WTC11 (cell line): ENCODE measurements around the gene CELF2.

Source experiments
- CREM ChIP-seq: sonication (generic); formaldehyde crosslinking; IDR thresholded peaks from 2 replicates; pipeline ENCODE4 v1.8.1; 2022; ENCODE audit warnings: mild to moderate bottlenecking, missing genetic modification reagents, moderate library complexity
- TEAD4 ChIP-seq: sonication (generic); formaldehyde crosslinking; IDR thresholded peaks from 2 replicates; pipeline ENCODE4 v1.8.0; 2022; ENCODE audit warnings: mild to moderate bottlenecking, missing genetic modification reagents
- TF ChIP-seq, protein P1 (sequence below): sonication (generic); formaldehyde crosslinking; IDR thresholded peaks from 2 replicates; pipeline ENCODE4 v1.8.0; 2022; ENCODE audit warnings: mild to moderate bottlenecking, missing genetic modification reagents
- TF ChIP-seq, protein P2 (sequence below): fragments of 200-600 bp; IDR thresholded peaks from 2 replicates; pipeline ENCODE4 v1.8.0; 2022; ENCODE audit warnings: antibody characterized with exemption
- TF ChIP-seq, protein P3 (sequence below): sonication (generic); formaldehyde crosslinking; IDR thresholded peaks from 2 replicates; pipeline ENCODE4 v1.8.1; 2023; ENCODE audit warnings: mild to moderate bottlenecking, missing genetic modification reagents, moderate library complexity

DNA sequence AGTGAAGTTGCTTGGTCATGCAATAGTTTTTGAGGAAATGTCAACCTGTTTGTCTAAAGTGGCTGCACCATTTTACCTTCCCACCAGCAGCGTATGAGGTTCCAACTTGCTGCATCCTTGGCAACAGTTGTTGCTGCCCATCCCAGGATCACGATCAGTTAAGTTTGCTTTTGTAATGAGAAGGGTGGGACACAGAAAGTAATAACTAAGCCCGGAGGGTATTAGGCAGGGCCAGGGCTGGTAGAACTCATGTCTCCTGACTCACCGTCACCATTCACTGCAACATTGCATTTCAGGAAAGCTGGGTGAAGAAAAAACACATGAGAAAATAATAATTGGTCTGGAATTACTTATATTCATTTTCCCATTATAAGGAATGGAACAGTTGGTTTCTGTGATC, 25.4 kb downstream of the CELF2 start:
- TF ChIP-seq CREM (CRISPR knock-in tag), result no peak
- TF ChIP-seq TEAD4, result no peak
- TF ChIP-seq, protein P1, sequence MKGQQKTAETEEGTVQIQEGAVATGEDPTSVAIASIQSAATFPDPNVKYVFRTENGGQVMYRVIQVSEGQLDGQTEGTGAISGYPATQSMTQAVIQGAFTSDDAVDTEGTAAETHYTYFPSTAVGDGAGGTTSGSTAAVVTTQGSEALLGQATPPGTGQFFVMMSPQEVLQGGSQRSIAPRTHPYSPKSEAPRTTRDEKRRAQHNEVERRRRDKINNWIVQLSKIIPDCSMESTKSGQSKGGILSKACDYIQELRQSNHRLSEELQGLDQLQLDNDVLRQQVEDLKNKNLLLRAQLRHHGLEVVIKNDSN (CRISPR knock-in tag), result no peak
- TF ChIP-seq, protein P2, sequence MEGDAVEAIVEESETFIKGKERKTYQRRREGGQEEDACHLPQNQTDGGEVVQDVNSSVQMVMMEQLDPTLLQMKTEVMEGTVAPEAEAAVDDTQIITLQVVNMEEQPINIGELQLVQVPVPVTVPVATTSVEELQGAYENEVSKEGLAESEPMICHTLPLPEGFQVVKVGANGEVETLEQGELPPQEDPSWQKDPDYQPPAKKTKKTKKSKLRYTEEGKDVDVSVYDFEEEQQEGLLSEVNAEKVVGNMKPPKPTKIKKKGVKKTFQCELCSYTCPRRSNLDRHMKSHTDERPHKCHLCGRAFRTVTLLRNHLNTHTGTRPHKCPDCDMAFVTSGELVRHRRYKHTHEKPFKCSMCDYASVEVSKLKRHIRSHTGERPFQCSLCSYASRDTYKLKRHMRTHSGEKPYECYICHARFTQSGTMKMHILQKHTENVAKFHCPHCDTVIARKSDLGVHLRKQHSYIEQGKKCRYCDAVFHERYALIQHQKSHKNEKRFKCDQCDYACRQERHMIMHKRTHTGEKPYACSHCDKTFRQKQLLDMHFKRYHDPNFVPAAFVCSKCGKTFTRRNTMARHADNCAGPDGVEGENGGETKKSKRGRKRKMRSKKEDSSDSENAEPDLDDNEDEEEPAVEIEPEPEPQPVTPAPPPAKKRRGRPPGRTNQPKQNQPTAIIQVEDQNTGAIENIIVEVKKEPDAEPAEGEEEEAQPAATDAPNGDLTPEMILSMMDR, result no peak
- TF ChIP-seq, protein P3, sequence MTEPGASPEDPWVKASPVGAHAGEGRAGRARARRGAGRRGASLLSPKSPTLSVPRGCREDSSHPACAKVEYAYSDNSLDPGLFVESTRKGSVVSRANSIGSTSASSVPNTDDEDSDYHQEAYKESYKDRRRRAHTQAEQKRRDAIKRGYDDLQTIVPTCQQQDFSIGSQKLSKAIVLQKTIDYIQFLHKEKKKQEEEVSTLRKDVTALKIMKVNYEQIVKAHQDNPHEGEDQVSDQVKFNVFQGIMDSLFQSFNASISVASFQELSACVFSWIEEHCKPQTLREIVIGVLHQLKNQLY (CRISPR knock-in tag), result no peak
